D721Med (cell line): ENCODE data around the gene PPP2R5C.
"Not testable (repeated sequence)": the region's sequence is repeated elsewhere in the genome, so short reads cannot be mapped to it uniquely, and the experiment has no call there.

Source experiments
- DNase-seq: peaks from one replicate; pipeline ENCODE4 v3.0.0; 2011; ENCODE audit warnings: low spot score; ENCODE audit not compliant: insufficient read length
- FAIRE-seq: peaks from 2 replicates; lab custom pipeline; 2011; peaks lifted over from hg19 to GRCh38; lab: Jason Lieb, UNC
- TF ChIP-seq, protein P1 (sequence below): IDR thresholded peaks from 2 replicates; pipeline ENCODE4 v1.5.1; 2012; ENCODE audit warnings: mild to moderate bottlenecking, control low read depth; ENCODE audit not compliant: insufficient read depth; ENCODE audit errors: missing control alignments

The PPP2R5C gene

DNA sequence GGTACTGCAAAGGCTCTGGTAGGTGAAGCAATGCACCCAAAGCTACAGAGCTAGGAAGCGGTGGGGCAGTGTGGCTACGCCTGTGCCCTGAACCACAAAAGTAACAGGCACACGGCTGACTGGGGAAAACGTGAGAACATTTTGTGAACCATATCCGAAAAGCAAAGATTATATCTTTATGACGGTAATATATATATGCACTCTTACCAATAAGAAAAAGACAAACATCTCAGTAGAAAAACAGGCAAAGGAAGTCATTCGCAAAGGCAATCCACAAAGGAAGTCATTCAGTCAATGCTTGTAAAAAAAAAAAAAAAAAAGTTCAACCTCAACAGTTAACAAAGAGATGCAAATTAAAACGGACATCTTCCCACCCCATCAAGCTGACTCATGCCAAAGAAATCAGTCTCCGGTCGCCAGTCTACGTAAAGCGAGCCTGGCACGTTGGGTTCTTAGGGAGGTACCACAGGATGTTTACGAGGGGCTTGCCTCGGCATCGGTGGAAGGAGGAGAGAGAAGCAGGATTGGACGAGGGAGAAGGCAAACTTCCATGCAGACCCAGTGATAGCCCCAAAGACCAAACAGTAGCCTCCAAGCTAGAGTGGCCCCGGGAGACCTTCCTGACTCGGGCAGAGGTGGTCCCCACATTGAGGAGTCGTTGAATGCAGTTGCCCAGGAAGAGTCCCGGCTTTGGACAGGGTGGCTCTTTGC lies 39.4 kb upstream of the PPP2R5C start:
- DNase-seq, result no peak
- TF ChIP-seq, protein P1, sequence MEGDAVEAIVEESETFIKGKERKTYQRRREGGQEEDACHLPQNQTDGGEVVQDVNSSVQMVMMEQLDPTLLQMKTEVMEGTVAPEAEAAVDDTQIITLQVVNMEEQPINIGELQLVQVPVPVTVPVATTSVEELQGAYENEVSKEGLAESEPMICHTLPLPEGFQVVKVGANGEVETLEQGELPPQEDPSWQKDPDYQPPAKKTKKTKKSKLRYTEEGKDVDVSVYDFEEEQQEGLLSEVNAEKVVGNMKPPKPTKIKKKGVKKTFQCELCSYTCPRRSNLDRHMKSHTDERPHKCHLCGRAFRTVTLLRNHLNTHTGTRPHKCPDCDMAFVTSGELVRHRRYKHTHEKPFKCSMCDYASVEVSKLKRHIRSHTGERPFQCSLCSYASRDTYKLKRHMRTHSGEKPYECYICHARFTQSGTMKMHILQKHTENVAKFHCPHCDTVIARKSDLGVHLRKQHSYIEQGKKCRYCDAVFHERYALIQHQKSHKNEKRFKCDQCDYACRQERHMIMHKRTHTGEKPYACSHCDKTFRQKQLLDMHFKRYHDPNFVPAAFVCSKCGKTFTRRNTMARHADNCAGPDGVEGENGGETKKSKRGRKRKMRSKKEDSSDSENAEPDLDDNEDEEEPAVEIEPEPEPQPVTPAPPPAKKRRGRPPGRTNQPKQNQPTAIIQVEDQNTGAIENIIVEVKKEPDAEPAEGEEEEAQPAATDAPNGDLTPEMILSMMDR, result no peak
- FAIRE-seq, result no peak

DNA sequence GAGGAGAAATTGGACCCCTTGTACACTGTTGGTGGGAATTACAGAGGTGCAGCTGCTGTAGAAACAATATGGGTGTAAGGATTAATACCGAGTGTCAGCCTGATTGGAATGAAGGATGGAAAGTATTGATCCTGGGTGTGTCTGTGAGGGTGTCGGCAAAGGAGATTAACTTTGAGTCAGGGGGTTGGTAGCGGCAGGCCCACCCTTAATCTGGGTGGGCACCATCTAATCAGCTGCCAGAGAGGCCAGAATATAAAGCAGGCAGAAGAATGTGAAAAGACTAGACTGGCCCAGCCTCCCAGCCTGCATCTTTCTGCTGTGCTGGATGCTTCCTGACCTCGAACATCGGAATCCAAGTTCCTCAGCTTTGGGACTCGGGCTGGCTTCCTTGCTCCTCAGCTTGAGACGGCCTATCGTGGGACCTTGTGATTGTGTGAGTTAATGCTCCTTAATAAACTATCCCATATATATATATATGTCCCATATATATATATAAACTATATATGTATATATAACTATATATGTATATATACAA lies 38.4 kb upstream of the PPP2R5C start:
- TF ChIP-seq, protein P1, result no peak
- FAIRE-seq (no peak), DNase-seq (no peak)

DNA sequence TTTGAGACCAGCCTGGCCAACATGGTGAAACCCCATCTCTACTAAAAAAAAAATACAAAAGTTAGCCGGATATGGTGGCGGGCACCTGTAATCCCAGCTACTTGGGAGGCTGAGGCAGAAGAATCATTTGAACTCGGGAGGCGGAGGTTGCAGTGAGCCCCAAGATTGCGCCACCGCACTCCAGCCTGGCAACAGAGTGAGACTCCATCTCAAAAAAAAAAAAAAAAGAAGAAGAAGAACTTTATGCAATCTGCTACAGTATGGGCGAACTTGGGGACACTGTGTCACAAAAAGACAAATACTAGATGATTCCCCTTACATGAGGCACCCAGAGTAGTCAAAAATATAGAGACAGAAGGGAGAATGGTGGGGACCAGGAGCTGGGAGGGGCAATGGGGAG lies 35.9 kb upstream of the PPP2R5C start:
- not testable (repeated sequence) for DNase-seq, FAIRE-seq

DNA sequence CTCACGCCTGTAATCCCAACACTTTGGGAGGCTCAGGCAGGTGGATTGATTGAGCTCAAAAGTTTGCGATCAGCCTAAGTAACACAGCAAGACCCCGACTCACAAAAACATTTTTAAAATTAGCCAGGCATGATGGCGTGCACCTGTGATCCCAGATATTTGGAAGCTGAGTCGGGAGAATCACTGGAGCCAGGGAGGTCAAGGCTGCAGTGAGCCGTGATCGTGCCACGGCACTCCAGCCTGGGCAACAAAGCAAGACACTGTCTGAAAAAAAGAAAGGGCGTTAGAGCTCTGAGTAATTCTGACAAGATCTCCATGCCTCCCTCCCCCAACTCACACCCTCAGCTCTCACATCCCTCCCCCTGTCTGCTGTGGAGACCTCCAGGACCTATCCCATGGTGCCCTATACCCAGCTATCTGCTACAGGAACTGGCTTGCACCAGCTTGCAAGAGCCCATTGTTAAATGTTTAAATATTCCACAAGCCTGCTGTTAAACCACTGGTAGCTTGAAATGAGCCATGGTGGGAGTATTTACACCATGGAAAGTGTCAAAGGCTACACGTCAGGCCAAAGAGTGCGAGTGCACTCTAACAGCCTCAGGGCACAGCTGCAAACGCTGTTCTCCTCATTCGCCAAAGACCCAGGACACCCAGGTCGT lies 35.1 kb upstream of the PPP2R5C start:
- TF ChIP-seq, protein P1, result no peak
- no peak for FAIRE-seq
- no peak for DNase-seq

DNA sequence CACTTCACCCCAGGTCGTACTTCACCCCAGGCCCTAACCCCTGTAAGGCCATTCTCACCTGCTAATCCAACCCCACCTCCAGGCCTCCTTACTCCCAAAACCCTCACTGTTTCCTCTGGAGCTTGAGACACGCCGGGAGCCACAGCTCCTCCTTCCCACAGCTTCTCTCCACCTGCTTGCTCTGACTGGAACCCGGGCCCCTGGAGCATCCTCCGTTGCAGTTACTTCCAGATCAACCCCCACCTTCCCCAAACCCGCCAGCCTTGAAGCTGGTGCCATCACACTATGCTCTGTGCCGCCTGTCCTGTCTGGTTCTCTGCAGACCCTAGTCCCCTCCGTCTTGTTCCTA lies 34.6 kb upstream of the PPP2R5C start:
- TF ChIP-seq, protein P1, result no peak
- no peak for FAIRE-seq
- no peak for DNase-seq

DNA sequence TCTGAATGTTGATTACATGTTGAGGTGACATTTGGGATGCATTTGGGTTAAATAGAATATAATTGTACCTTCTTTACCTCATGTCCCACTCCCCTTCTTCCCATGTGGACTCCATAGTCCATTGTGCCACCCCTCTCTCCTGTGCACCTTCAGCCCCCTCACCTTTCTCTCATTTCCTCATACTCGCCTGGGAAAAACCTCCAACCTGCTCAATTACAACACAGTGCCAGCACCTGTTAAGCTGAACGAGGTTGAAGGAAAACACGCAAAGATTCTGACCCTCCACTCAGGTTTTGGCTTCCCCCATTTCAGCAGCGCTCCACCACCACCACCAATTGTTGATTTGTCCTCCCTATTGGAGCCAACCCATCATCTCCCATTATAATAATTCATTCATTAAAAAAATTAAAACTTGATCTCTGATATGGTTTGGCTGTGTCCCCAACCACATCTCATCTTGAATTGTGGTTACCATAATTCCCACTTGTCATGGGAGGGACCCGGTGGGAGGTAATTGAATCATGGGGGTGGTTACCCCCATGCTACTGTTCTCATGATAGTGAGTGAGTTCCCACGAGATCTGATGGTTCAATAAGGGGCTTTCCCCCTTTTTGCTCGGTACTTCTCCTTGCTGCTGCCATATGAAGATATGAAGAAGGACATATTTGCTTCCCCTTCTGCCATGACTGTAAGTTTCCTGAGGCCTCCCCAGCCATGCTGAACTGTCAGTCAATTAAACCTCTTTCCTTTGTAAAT lies 33.7 kb upstream of the PPP2R5C start:
- DNase-seq, result no peak
- no peak for FAIRE-seq
- TF ChIP-seq, protein P1, result no peak

DNA sequence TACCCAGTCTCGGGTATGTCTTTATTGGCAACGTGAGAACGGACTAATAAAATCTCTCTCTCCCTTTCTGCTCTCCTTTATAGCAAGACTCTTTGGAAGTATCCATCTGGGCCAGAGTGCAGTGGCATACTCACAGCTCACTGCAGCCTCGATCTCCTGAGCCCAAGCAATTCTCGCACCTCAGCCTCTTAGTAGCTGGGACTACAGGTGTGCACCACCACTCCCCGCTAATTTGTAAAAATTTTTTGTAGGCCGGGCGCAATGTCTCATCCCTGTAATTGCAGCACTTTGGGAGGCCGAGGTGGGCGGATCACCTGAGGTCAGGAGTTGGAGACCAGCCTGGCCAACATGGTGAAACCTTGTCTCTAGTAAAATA lies 33.2 kb upstream of the PPP2R5C start:
- FAIRE-seq (no peak), DNase-seq (no peak)
- TF ChIP-seq, protein P1, result no peak
